HepG2 (cell line): ENCODE measurements around the gene TRIM9. TPM values are rescaled to one million over a fixed set of nuclear protein-coding genes. Genes with fewer than 3 reads are reported as not detected.

Source experiments
- HNF4G ChIP-seq, 2 experiments: sonication (generic) in 1 of 2; formaldehyde crosslinking in 1 of 2; IDR thresholded peaks; 2 replicates each; pipeline versions ENCODE4 v1.4.0 to v1.6.1; 2011 to 2020; ENCODE audit warnings: borderline replicate concordance in 2 of 2, low read depth in 2 of 2, mild to moderate bottlenecking in 2 of 2, low read length in 1 of 2, missing genetic modification reagents in 1 of 2, moderate library complexity in 1 of 2
- IKZF5 ChIP-seq: IDR thresholded peaks from 2 replicates; pipeline ENCODE4 v1.6.1; 2018; ENCODE audit warnings: missing genetic modification reagents, mild to moderate bottlenecking, missing compliant biosample characterization
- NCOA2 ChIP-seq: sonication (generic); formaldehyde crosslinking; IDR thresholded peaks from 2 replicates; pipeline ENCODE4 v1.8.0; 2022; ENCODE audit warnings: inconsistent platforms
- REL ChIP-seq: sonication (generic); formaldehyde crosslinking; conservative IDR thresholded peaks from 2 replicates; pipeline ENCODE4 v1.8.0; 2022; ENCODE audit warnings: mild to moderate bottlenecking, missing genetic modification reagents, moderate library complexity
- REXO4 ChIP-seq: sonication (generic); formaldehyde crosslinking; IDR thresholded peaks from 2 replicates; pipeline ENCODE4 v1.8.0; 2022; ENCODE audit warnings: missing genetic modification reagents, mild to moderate bottlenecking, borderline replicate concordance
- RXRB ChIP-seq: IDR thresholded peaks from 2 replicates; pipeline ENCODE4 v1.6.1; 2016; ENCODE audit warnings: borderline replicate concordance, missing genetic modification reagents, missing compliant biosample characterization
- ZKSCAN5 ChIP-seq: sonication (generic); formaldehyde crosslinking; IDR thresholded peaks from 2 replicates; pipeline ENCODE4 v1.5.1; 2020; ENCODE audit warnings: mild to moderate bottlenecking, missing genetic modification reagents
- ZNF260 ChIP-seq: sonication (generic); formaldehyde crosslinking; IDR thresholded peaks from 2 replicates; pipeline ENCODE4 v1.4.0; 2020; ENCODE audit warnings: missing genetic modification reagents, low read depth, mild to moderate bottlenecking, borderline replicate concordance
- ZNF629 ChIP-seq: sonication (generic); formaldehyde crosslinking; conservative IDR thresholded peaks from 2 replicates; pipeline ENCODE4 v1.5.0; 2020; ENCODE audit warnings: missing genetic modification reagents
- ZNF75D ChIP-seq: sonication (generic); formaldehyde crosslinking; IDR thresholded peaks from 2 replicates; pipeline ENCODE4 v1.8.1; 2023; ENCODE audit warnings: missing genetic modification reagents, mild to moderate bottlenecking, borderline replicate concordance
- polyA plus RNA-seq, 8 experiments: library from polyadenylated mRNA; depleted of rRNA in 3 of 8; stranded (reverse) in 7 of 8; unstranded in 1 of 8; fragments of >200 nt; fragmentation: Illumina TruSeq in 4 of 8; extraction: Trizol in 4 of 8; gene quantifications; 2 replicates each; pipeline versions ENCODE4 v1.2.1 to v1.2.3, GENCODE V29; 2011 to 2016; ENCODE audit warnings: low read depth in 4 of 8, missing spikeins in 1 of 8, mixed read lengths in 1 of 8; ENCODE audit not compliant: insufficient read depth in 1 of 8
- total RNA-seq, 5 experiments: library from RNA; depleted of rRNA; stranded (reverse); fragments of >200 nt; fragmentation: Illumina TruSeq; extraction: Trizol; gene quantifications; 2 replicates each; pipeline ENCODE4 v1.2.3, GENCODE V29; 2016; ENCODE audit warnings: low read depth in 1 of 5
- TF ChIP-seq, protein P1 (sequence below): sonication (generic); formaldehyde crosslinking; IDR thresholded peaks from 2 replicates; pipeline ENCODE4 v1.4.0; 2020; ENCODE audit warnings: missing genetic modification reagents
- TF ChIP-seq, protein P2 (sequence below): sonication (generic); formaldehyde crosslinking; IDR thresholded peaks from 2 replicates; pipeline ENCODE4 v1.4.0; 2020; ENCODE audit warnings: missing genetic modification reagents
- TF ChIP-seq, protein P3 (sequence below): sonication (generic); formaldehyde crosslinking; IDR thresholded peaks from 2 replicates; pipeline ENCODE4 v1.5.0; 2020; ENCODE audit warnings: mild to moderate bottlenecking, missing genetic modification reagents, borderline replicate concordance
- TF ChIP-seq, protein P4 (sequence below): sonication (generic); formaldehyde crosslinking; IDR thresholded peaks from 2 replicates; pipeline ENCODE4 v1.5.0; 2020; ENCODE audit warnings: mild to moderate bottlenecking, missing genetic modification reagents

TRIM9 gene
- total and polyA plus RNA-seq, 2 of the 13 experiments (the other 11 are each of a cell fraction or from before 2014, with no cell fraction given), result 0.04 to 0.07 TPM

DNA sequence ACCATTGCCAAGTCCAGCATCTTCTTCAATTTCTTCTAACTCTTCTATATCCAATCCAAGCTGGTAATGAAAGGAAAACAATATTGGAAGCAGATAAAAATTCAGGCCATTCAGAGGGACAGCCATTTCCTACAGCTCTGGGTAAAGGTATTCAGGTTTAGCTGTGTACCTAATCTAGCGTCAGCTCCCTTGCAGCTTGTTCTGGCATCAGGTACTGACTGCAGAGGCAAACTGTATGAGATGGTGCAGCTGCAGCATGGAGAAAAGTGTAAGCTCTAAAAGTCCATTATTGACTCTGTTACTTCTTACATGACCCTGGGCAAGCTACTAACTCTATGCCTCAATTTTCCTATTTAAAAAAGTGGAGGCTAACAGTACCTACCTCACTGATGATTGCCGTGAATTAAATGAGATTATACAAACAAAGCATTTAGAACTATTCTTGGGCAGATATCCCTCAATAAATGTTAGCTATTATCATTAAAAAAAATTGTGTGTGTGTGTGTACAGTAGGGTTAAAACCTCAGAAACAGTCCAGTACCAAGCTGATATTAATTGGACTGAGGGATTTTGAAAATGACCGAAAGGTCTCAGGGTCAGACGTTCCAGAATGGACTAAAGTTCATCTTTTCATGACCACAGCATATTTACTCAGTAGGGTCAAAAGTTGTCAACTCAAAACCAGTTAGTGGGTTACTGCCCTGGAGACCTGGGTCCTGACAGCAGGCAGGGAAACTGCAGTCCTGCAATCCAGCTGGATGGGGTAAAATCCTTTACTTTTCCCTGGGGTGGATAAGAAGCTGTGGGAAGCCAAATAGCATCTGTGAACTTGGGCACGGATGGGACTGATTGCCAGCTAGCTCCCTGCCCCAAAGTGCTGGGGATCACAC is 159.5 kb downstream of the TRIM9 start (continued):
- TF ChIP-seq NCOA2 (peak; percentile 83), IKZF5 (CRISPR knock-in tag) (peak; percentile 79), RXRB (CRISPR knock-in tag) (peak; percentile 98), ZKSCAN5 (CRISPR knock-in tag) (no peak), ZNF260 (no peak), ZNF75D (CRISPR knock-in tag) (no peak), ZNF629 (CRISPR knock-in tag) (peak; percentile 48; the same call in 1 of the 2 replicates), HNF4G (IDR thresholded peaks at IDR 0.05; ENCODE audit: borderline replicate concordance, low read depth, low read length) (peak; percentile 87), HNF4G (CRISPR knock-in tag; IDR thresholded peaks at IDR 0.05; ENCODE audit: borderline replicate concordance, low read depth) (peak; percentile 88; the same call in 1 of the 2 replicates), REL (no peak), REXO4 (no peak)
- TF ChIP-seq, protein P1, sequence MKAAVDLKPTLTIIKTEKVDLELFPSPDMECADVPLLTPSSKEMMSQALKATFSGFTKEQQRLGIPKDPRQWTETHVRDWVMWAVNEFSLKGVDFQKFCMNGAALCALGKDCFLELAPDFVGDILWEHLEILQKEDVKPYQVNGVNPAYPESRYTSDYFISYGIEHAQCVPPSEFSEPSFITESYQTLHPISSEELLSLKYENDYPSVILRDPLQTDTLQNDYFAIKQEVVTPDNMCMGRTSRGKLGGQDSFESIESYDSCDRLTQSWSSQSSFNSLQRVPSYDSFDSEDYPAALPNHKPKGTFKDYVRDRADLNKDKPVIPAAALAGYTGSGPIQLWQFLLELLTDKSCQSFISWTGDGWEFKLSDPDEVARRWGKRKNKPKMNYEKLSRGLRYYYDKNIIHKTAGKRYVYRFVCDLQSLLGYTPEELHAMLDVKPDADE (CRISPR knock-in tag), result no peak
- TF ChIP-seq, protein P2, sequence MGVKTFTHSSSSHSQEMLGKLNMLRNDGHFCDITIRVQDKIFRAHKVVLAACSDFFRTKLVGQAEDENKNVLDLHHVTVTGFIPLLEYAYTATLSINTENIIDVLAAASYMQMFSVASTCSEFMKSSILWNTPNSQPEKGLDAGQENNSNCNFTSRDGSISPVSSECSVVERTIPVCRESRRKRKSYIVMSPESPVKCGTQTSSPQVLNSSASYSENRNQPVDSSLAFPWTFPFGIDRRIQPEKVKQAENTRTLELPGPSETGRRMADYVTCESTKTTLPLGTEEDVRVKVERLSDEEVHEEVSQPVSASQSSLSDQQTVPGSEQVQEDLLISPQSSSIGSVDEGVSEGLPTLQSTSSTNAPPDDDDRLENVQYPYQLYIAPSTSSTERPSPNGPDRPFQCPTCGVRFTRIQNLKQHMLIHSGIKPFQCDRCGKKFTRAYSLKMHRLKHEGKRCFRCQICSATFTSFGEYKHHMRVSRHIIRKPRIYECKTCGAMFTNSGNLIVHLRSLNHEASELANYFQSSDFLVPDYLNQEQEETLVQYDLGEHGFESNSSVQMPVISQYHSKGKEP, result no peak
- TF ChIP-seq, protein P3, sequence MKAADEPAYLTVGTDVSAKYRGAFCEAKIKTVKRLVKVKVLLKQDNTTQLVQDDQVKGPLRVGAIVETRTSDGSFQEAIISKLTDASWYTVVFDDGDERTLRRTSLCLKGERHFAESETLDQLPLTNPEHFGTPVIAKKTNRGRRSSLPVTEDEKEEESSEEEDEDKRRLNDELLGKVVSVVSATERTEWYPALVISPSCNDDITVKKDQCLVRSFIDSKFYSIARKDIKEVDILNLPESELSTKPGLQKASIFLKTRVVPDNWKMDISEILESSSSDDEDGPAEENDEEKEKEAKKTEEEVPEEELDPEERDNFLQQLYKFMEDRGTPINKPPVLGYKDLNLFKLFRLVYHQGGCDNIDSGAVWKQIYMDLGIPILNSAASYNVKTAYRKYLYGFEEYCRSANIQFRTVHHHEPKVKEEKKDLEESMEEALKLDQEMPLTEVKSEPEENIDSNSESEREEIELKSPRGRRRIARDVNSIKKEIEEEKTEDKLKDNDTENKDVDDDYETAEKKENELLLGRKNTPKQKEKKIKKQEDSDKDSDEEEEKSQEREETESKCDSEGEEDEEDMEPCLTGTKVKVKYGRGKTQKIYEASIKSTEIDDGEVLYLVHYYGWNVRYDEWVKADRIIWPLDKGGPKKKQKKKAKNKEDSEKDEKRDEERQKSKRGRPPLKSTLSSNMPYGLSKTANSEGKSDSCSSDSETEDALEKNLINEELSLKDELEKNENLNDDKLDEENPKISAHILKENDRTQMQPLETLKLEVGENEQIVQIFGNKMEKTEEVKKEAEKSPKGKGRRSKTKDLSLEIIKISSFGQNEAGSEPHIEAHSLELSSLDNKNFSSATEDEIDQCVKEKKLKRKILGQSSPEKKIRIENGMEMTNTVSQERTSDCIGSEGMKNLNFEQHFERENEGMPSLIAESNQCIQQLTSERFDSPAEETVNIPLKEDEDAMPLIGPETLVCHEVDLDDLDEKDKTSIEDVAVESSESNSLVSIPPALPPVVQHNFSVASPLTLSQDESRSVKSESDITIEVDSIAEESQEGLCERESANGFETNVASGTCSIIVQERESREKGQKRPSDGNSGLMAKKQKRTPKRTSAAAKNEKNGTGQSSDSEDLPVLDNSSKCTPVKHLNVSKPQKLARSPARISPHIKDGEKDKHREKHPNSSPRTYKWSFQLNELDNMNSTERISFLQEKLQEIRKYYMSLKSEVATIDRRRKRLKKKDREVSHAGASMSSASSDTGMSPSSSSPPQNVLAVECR (CRISPR knock-in tag), result peak; percentile 71; the same call in 1 of the 2 replicates
- TF ChIP-seq, protein P4, sequence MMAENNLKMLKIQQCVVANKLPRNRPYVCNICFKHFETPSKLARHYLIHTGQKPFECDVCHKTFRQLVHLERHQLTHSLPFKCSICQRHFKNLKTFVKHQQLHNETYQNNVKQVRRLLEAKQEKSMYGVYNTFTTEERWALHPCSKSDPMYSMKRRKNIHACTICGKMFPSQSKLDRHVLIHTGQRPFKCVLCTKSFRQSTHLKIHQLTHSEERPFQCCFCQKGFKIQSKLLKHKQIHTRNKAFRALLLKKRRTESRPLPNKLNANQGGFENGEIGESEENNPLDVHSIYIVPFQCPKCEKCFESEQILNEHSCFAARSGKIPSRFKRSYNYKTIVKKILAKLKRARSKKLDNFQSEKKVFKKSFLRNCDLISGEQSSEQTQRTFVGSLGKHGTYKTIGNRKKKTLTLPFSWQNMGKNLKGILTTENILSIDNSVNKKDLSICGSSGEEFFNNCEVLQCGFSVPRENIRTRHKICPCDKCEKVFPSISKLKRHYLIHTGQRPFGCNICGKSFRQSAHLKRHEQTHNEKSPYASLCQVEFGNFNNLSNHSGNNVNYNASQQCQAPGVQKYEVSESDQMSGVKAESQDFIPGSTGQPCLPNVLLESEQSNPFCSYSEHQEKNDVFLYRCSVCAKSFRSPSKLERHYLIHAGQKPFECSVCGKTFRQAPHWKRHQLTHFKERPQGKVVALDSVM (CRISPR knock-in tag), result no peak
